HEK293 (cell line): ENCODE measurements around the gene SUCNR1.

Experiments
- CTCF ChIA-PET: fragments of 350-600 bp; formaldehyde crosslinking; extraction: SDS; loops from one replicate; lab custom pipeline; 2021; ENCODE audit warnings: antibody characterized with exemption; lab: Yijun Ruan, JAX
- POLR2A ChIA-PET: fragments of 300-600 bp; formaldehyde crosslinking; extraction: SDS; loops from one replicate; lab custom pipeline; 2020; ENCODE audit warnings: antibody characterized with exemption, inconsistent platforms; lab: Yijun Ruan, JAX
- H3K27ac ChIP-seq: fragments of 200-500 bp; sonication (Bioruptor generic); 2 replicates; pipeline ENCODE4 v1.5.1; 2014; ENCODE audit warnings: low read depth, low read length, control low read depth, inconsistent platforms; ENCODE audit errors: extremely low read depth
- H3K36me3 ChIP-seq, 2 experiments: fragments of 200-500 bp in 1 of 2; sonication (Bioruptor generic) in 1 of 2; 1 replicate in 1 of 2; 2 replicates in 1 of 2; pipeline ENCODE4 v1.5.1; 2014 to 2017; ENCODE audit warnings: inconsistent platforms in 2 of 2, low read length in 2 of 2; ENCODE audit not compliant: control insufficient read depth in 2 of 2, insufficient read depth in 1 of 2
- H3K4me1 ChIP-seq: fragments of 200-500 bp; sonication (Bioruptor generic); 2 replicates; pipeline ENCODE4 v1.5.1; 2014; ENCODE audit warnings: mild to moderate bottlenecking, low read length, inconsistent platforms; ENCODE audit not compliant: control insufficient read depth, insufficient read depth
- H3K4me3 ChIP-seq: 2 replicates; pipeline ENCODE4 v1.5.1; 2011; ENCODE audit warnings: low read depth, mild to moderate bottlenecking, control low read depth, low read length, moderate library complexity
- H3K9me3 ChIP-seq: fragments of 200-500 bp; sonication (Bioruptor generic); 2 replicates; pipeline ENCODE4 v1.5.1; 2014; ENCODE audit warnings: low read depth, low read length, inconsistent platforms; ENCODE audit not compliant: control insufficient read depth, insufficient read depth
- BCL11A ChIP-seq: fragments of 450-650 bp; formaldehyde crosslinking; IDR thresholded peaks from 2 replicates; pipeline ENCODE4 v1.5.1; 2016; ENCODE audit warnings: low read depth, missing biosample characterization, missing genetic modification characterization
- ELK4 ChIP-seq: IDR thresholded peaks from 2 replicates; pipeline ENCODE4 v1.6.1; 2011; ENCODE audit warnings: mild to moderate bottlenecking, low read depth, low read length, borderline replicate concordance
- KLF1 ChIP-seq: fragments of 450-650 bp; formaldehyde crosslinking; IDR thresholded peaks from 2 replicates; pipeline ENCODE4 v1.5.1; 2016; ENCODE audit warnings: missing biosample characterization, missing genetic modification characterization
- MEIS1 ChIP-seq: sonication (generic); formaldehyde crosslinking; IDR thresholded peaks from 2 replicates; pipeline ENCODE4 v1.8.1; 2022; ENCODE audit warnings: missing genetic modification reagents, mild to moderate bottlenecking, borderline replicate concordance
- SP7 ChIP-seq: fragments of 450-650 bp; formaldehyde crosslinking; IDR thresholded peaks from 2 replicates; pipeline ENCODE4 v1.5.1; 2016; ENCODE audit warnings: missing biosample characterization, missing genetic modification characterization
- TCF7L2 ChIP-seq: IDR thresholded peaks from 2 replicates; pipeline ENCODE4 v1.6.1; 2011; ENCODE audit warnings: low read depth, mild to moderate bottlenecking, inconsistent platforms, low read length, moderate library complexity, borderline replicate concordance
- ZBTB21 ChIP-seq: fragments of 450-650 bp; formaldehyde crosslinking; IDR thresholded peaks from 2 replicates; pipeline ENCODE4 v1.5.1; 2017; ENCODE audit warnings: missing biosample characterization, missing genetic modification characterization
- ZBTB7A ChIP-seq: fragments of 450-650 bp; formaldehyde crosslinking; IDR thresholded peaks from 2 replicates; pipeline ENCODE4 v1.5.1; 2016; ENCODE audit warnings: low read depth, missing biosample characterization, missing genetic modification characterization
- ZFP3 ChIP-seq: fragments of 450-650 bp; formaldehyde crosslinking; IDR thresholded peaks from 2 replicates; pipeline ENCODE4 v1.5.1; 2016; ENCODE audit warnings: low read depth, missing biosample characterization, missing genetic modification characterization
- ZFP37 ChIP-seq: fragments of 450-650 bp; formaldehyde crosslinking; IDR thresholded peaks from 2 replicates; pipeline ENCODE4 v1.5.1; 2016; ENCODE audit warnings: missing biosample characterization, missing genetic modification characterization
- ZFP41 ChIP-seq: fragments of 450-650 bp; formaldehyde crosslinking; IDR thresholded peaks from 2 replicates; pipeline ENCODE4 v1.5.1; 2016; ENCODE audit warnings: missing biosample characterization, missing genetic modification characterization, borderline replicate concordance
- ZIC2 ChIP-seq: fragments of 450-650 bp; formaldehyde crosslinking; IDR thresholded peaks from 2 replicates; pipeline ENCODE4 v1.5.1; 2016; ENCODE audit warnings: missing biosample characterization, missing genetic modification characterization
- ZNF16 ChIP-seq: fragments of 450-650 bp; formaldehyde crosslinking; IDR thresholded peaks from 2 replicates; pipeline ENCODE4 v1.5.1; 2016; ENCODE audit warnings: low read depth, missing biosample characterization, missing genetic modification characterization
- ZNF239 ChIP-seq: fragments of 450-650 bp; formaldehyde crosslinking; IDR thresholded peaks from 2 replicates; pipeline ENCODE4 v1.5.1; 2016; ENCODE audit warnings: missing biosample characterization, missing genetic modification characterization
- ZNF266 ChIP-seq: fragments of 450-650 bp; formaldehyde crosslinking; IDR thresholded peaks from 2 replicates; pipeline ENCODE4 v1.5.1; 2016; ENCODE audit warnings: missing biosample characterization, missing genetic modification characterization, low read depth
- ZNF433 ChIP-seq: fragments of 450-650 bp; formaldehyde crosslinking; IDR thresholded peaks from 2 replicates; pipeline ENCODE4 v1.5.1; 2016; ENCODE audit warnings: missing biosample characterization, missing genetic modification characterization, low read depth
- ZNF510 ChIP-seq: fragments of 450-650 bp; formaldehyde crosslinking; IDR thresholded peaks from 2 replicates; pipeline ENCODE4 v1.5.1; 2018; ENCODE audit warnings: mild to moderate bottlenecking, missing genetic modification characterization, missing biosample characterization; ENCODE audit not compliant: insufficient replicate concordance
- ZNF558 ChIP-seq: fragments of 450-650 bp; formaldehyde crosslinking; IDR thresholded peaks from 2 replicates; pipeline ENCODE4 v1.5.1; 2016; ENCODE audit warnings: missing biosample characterization, missing genetic modification characterization
- ZNF585B ChIP-seq: fragments of 450-650 bp; formaldehyde crosslinking; IDR thresholded peaks from 2 replicates; pipeline ENCODE4 v1.5.1; 2016; ENCODE audit warnings: missing biosample characterization, missing genetic modification characterization
- ZNF600 ChIP-seq: fragments of 450-650 bp; formaldehyde crosslinking; IDR thresholded peaks from 2 replicates; pipeline ENCODE4 v1.5.1; 2016; ENCODE audit warnings: missing biosample characterization, missing genetic modification characterization
- ZNF624 ChIP-seq: fragments of 450-650 bp; formaldehyde crosslinking; IDR thresholded peaks from 2 replicates; pipeline ENCODE4 v1.5.1; 2017; ENCODE audit warnings: missing biosample characterization, missing genetic modification characterization
- ZNF645 ChIP-seq: fragments of 450-650 bp; formaldehyde crosslinking; IDR thresholded peaks from 2 replicates; pipeline ENCODE4; 2016; ENCODE audit warnings: missing biosample characterization, missing genetic modification characterization
- ZNF677 ChIP-seq: fragments of 450-650 bp; IDR thresholded peaks from 2 replicates; pipeline ENCODE4 v1.5.0; 2018; ENCODE audit warnings: missing biosample characterization, mild to moderate bottlenecking, missing genetic modification characterization, moderate library complexity
- ZNF768 ChIP-seq: fragments of 450-650 bp; formaldehyde crosslinking; IDR thresholded peaks from 2 replicates; pipeline ENCODE4 v1.5.1; 2018; ENCODE audit warnings: missing biosample characterization, mild to moderate bottlenecking, missing genetic modification characterization
- ZNF791 ChIP-seq: fragments of 450-650 bp; formaldehyde crosslinking; IDR thresholded peaks from 2 replicates; pipeline ENCODE4 v1.5.1; 2016; ENCODE audit warnings: missing biosample characterization, missing genetic modification characterization
- ZNF830 ChIP-seq: fragments of 450-650 bp; IDR thresholded peaks from 2 replicates; pipeline ENCODE4 v1.5.0; 2018; ENCODE audit warnings: missing biosample characterization, missing genetic modification characterization, low read depth, mild to moderate bottlenecking, moderate library complexity
- ZNF837 ChIP-seq: fragments of 450-650 bp; formaldehyde crosslinking; IDR thresholded peaks from 2 replicates; pipeline ENCODE4 v1.5.1; 2016; ENCODE audit warnings: missing biosample characterization, missing genetic modification characterization
- TF ChIP-seq, protein P1 (sequence below): fragments of 450-650 bp; formaldehyde crosslinking; IDR thresholded peaks from 2 replicates; pipeline ENCODE4 v1.5.1; 2017; ENCODE audit warnings: missing biosample characterization, missing genetic modification characterization

The SUCNR1 gene

DNA sequence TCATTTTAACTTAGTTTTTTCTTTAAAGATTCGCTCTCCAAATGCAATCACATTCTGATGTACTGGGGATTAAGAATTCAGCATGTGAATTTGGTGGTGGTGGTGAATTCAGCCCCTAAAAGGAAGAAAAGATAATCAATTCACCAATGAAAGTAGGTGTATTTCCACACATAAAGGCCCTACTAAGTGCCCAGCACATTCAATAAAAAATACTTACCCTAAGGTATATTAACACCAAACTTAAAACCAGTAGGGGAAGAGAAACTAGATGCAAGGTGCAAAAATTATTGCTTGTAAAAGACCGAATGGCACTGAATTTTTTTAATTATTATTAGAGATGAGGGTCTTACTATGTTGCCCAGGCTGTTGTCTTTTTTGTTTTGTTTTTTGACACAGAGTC, 16.8 kb upstream of the SUCNR1 start:
- TF ChIP-seq ZNF768: no peak
- TF ChIP-seq SP7 (tag by site-specific recombination): no peak
- TF ChIP-seq ZNF585B (tag by site-specific recombination): no peak
- no peak for TF ChIP-seq BCL11A (tag by site-specific recombination)
- no peak for TF ChIP-seq KLF1
- no peak for TF ChIP-seq ZNF16
- TF ChIP-seq, protein P1, sequence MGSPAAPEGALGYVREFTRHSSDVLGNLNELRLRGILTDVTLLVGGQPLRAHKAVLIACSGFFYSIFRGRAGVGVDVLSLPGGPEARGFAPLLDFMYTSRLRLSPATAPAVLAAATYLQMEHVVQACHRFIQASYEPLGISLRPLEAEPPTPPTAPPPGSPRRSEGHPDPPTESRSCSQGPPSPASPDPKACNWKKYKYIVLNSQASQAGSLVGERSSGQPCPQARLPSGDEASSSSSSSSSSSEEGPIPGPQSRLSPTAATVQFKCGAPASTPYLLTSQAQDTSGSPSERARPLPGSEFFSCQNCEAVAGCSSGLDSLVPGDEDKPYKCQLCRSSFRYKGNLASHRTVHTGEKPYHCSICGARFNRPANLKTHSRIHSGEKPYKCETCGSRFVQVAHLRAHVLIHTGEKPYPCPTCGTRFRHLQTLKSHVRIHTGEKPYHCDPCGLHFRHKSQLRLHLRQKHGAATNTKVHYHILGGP (tag by site-specific recombination): no peak
- no peak for TF ChIP-seq ZBTB7A
- TF ChIP-seq ZFP41 (tag by site-specific recombination): no peak
- no peak for TF ChIP-seq ZBTB21 (tag by site-specific recombination)
- no peak for TF ChIP-seq ZFP3 (tag by site-specific recombination)
- no peak for TF ChIP-seq ZNF791 (tag by site-specific recombination)
- no peak for TF ChIP-seq ZNF433 (tag by site-specific recombination)
- no peak for TF ChIP-seq ZNF266
- TF ChIP-seq ZNF837 (tag by site-specific recombination): no peak
- no peak for TF ChIP-seq ELK4
- TF ChIP-seq ZNF677 (tag by site-specific recombination): no peak
- no peak for TF ChIP-seq TCF7L2
- no peak for TF ChIP-seq ZNF239 (tag by site-specific recombination)
- TF ChIP-seq ZNF830: no peak
- H3K4me1 ChIP-seq: no peaks in the 10 kb centered on the region
- no peak overlapping the region for H3K4me3 ChIP-seq
- no peaks in the 10 kb centered on the region for H3K36me3 ChIP-seq
- H3K27ac ChIP-seq: no peak overlapping the region
- no peaks in the 10 kb centered on the region for H3K9me3 ChIP-seq
- CTCF ChIA-PET: no interaction called here
- POLR2A ChIA-PET: no interaction called here

- CTCF ChIA-PET: no interaction called here
- no peak overlapping the region for H3K27ac ChIP-seq
- no peak overlapping the region for H3K4me3 ChIP-seq
- H3K36me3 ChIP-seq: no peaks in the 10 kb centered on the region
- H3K4me1 ChIP-seq: no peaks in the 10 kb centered on the region
- no peaks in the 10 kb centered on the region for H3K9me3 ChIP-seq
- TF ChIP-seq ZFP37: no peak
- TF ChIP-seq ZNF624 (tag by site-specific recombination): no peak
- TF ChIP-seq ZNF645: no peak
- TF ChIP-seq MEIS1 (CRISPR knock-in tag): no peak
- TF ChIP-seq ZNF558 (tag by site-specific recombination): no peak
- no peak for TF ChIP-seq ZNF600
- TF ChIP-seq ZIC2 (tag by site-specific recombination): no peak
- TF ChIP-seq ZNF510 (tag by site-specific recombination): no peak
- TF ChIP-seq KLF1: no peak
- TF ChIP-seq, all 188 proteins: peak for 0
- POLR2A ChIA-PET: no interaction called here
Observed at GRCh38 chr3:151859233-151859673, 14.2 kb upstream of the SUCNR1 start.
